GM21717 (cell line): ENCODE data around the gene FGF18.
"Not testable (repeated sequence)": the region's sequence is repeated elsewhere in the genome, so short reads cannot be mapped to it uniquely, and the experiment has no call there.

ENCODE experiments used
- ATAC-seq: cut with Tn5 transposase; IDR thresholded peaks from one replicate; pipeline ENCODE4 v1.9.1; 2021; ENCODE audit warnings: mild to moderate bottlenecking, moderate library complexity; ENCODE audit not compliant: unreplicated experiment

The FGF18 gene

DNA sequence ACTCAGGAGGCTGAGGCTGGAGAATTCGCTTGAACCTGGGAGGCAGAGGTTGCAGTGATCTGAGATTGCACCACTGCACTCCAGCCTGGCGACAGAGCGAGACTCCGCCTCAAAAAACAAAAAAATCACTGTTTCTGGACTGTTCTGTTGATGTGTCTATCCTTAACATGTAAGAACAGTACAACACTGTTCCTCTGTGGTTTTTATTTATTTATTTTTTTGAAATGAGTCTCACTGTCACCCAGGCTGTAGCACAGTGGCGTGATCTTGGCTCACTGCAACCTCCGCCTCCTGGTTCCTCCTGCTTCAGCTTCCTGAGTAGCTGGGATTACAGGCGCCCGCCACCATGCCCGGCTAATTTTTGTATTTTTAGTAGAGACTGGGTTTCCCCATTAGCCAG lies 20.8 kb upstream of the FGF18 start:
- ATAC-seq = not testable (repeated sequence)

DNA sequence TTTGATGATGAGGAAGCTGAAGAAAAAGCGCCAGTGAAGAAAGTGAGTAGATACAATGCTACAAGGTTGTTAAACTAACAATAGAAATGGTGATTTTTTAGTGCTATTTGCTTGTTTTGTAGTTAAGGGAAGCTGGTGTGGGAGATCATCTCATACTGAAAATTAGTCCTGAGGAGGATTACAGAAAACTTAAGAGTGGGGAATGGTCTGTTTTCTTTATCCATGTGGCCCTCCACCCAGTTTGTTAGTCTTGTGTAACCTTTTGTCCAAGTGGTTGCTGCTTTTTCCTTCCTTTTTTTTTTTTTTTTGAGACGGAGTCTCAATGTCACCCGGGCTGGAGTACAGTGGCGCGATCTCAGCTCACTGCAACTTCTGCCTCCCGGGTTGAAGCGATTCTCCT lies 19.3 kb upstream of the FGF18 start:
- no peak for ATAC-seq

- ATAC-seq = no peak
Observed at GRCh38 chr5:171401167-171401947, 18.1 kb upstream of the FGF18 start.

DNA sequence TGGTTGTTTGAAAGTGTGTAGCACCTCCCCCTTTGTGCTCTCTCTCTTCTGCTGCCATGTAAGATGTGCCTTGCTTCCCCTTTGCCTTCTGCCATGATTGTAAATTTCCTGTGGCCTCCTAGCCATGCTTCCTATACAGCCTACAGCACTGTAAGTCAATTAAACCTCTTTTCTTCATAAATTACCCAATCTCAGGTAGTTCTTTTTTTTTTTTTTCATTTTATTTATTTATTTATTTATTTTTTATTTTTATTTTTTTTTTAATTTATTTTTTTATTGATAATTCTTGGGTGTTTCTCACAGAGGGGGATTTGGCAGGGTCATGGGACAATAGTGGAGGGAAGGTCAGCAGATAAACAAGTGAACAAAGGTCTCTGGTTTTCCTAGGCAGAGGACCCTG lies 16.7 kb upstream of the FGF18 start:
- ATAC-seq = not testable (repeated sequence)

GRCh38 chr5:171405615-171406014 lies 13.8 kb upstream of the FGF18 start:
- ATAC-seq = no peak

GRCh38 chr5:171407234-171407633 lies 12.2 kb upstream of the FGF18 start:
- no peak for ATAC-seq

DNA sequence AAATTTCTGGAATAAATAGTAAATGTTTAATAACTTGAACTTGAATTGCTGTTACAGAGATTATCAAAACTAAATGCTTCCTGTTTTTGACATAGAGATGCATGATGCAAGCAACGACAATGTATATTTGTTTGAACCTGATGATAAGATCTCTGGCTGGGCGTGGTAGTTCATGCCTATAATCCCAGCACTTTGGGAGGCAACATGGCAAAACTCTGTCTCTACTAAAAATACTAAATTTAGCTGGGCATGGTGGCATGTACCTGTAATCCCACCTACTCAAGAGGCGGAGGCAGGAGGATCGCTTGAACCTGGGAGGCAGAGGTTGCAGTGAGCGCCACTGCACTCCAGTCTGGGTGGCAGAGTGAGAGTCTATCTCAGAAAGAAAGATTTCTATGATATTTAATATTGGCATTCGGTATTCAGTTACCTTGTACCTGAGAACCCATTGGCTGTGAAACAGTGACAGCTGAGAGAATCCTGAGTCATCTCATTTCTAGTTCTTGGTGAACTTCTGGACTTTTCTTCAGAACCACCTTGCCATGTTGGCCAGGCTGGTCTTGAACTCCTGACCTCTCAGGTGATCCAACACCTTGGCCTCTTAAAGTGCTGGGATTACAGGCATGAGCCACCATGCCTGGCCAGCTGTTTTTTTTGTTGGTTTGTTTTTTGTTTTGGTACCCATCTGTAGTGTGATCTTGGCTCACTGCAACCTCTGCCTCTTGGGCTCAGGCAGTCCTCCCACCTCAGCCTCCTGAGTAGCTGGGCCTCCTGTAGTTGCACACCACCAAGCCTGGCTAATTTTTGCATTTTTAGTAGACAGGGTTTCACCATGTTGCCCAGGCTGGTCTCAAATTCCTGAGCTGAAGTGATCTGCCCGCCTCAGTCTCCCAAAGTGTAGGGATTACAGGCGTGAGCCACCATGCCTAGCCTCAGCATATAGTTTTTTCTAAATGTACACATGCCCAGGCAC lies 10.0 kb upstream of the FGF18 start:
- no peak for ATAC-seq

- ATAC-seq = no peak
Observed at GRCh38 chr5:171410181-171410580, 9.3 kb upstream of the FGF18 start.

DNA sequence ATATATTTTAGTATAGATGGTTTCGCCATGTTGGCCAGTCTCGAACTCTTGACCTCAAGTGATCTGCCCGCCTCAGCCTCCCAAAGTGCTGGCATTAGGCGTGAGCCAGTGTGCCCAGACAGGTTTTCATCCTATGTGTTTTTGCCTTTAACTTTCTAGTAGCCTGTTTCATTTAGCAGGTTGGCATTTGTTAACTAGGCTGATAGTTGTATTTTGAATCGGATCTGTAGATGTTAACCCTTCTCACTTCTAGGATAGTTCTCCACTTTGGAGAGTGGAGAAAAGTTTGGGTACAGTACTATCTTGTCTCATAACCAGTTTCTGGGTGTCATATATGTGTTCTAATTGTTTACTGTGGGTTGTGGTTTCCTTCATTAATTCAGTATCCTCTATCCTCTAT lies 7.3 kb upstream of the FGF18 start:
- ATAC-seq = no peak

- no peak for ATAC-seq
Observed at GRCh38 chr5:171413153-171413910, 6.1 kb upstream of the FGF18 start.

DNA sequence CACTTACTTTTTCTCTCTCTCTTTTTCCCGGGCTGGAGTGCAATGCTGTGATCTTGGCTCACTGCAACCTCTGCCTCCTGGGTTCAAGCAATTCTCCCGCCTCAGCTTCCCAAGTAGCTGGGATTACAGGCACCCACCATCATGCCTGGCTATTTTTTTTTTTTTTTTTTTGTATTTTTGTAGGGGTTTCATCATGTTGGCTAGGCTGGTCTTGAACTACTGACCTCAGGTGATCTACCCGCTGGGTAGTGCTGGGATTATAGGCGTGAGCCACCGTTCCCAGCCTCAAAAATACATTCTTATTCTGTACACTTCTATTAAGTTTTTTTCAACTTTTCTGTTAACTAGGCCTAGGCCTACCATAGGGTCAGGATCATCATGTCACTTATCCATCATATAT lies 5.5 kb upstream of the FGF18 start:
- not testable (repeated sequence) for ATAC-seq

- no peak for ATAC-seq
Observed at GRCh38 chr5:171415115-171415730, 4.2 kb upstream of the FGF18 start.

- no peak for ATAC-seq
Observed at GRCh38 chr5:171416160-171417049, 3.0 kb upstream of the FGF18 start.

- ATAC-seq = peak; percentile 63
Observed at GRCh38 chr5:171418316-171418981, 998 bp upstream of the FGF18 start.

GRCh38 chr5:171419688-171420430 lies 412 bp downstream of the FGF18 start:
- no peak for ATAC-seq

DNA sequence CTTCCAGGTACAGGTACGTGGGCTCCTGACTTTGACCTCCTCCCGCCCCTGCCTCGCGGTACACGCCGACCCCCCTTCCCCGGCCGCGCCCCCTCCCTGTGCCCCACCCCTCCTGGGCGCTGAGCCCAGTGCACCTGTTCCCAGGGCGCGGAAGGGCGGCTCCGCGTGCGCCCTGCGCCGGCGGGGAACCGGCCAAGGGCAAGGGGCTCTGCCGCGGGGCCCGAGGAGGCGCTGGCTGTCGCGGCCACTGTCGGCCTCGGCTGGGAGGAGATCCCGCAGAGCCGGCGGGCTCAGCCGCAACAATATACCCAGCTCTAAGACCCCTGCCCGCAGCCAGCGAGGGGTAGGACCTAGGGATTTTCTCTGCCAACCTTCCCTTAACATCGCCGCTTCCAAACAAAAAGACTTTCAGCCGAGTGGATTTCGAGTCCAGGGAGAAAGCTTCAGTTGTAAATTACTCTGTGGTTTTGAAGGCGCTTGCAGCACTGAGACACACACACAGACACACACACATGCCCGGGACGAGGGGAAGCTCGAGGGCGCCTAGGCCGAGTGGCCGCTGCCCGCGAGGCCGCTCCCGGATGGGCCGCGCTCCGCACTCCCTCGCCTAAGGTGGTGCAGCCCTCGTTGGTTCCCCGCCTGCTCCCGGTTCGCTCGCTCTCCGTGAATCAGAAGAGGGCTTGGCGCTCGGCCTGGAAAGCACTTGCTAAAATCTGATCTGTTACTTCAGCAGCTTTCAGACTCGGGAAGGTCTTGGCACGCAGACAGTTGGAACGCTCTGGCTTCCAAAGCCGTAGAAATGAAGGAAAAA lies 1.2 kb downstream of the FGF18 start:
- ATAC-seq = no peak
